Stimulated activated CD4-positive, alpha-beta T cell treated with anti-CD3 and anti-CD28 coated beads, Interleukin-1b, Interleukin-23, amount 100 ng/mL, for 48 hours (primary cell): Measurements from ENCODE around the gene PGAP2.
"Not testable (repeated sequence)": the region's sequence is repeated elsewhere in the genome, so short reads cannot be mapped to it uniquely, and the experiment has no call there.

Experiments used
- DNase-seq: peaks from one replicate; pipeline ENCODE4 v3.0.0-alpha.2; 2020

PGAP2 gene

DNA sequence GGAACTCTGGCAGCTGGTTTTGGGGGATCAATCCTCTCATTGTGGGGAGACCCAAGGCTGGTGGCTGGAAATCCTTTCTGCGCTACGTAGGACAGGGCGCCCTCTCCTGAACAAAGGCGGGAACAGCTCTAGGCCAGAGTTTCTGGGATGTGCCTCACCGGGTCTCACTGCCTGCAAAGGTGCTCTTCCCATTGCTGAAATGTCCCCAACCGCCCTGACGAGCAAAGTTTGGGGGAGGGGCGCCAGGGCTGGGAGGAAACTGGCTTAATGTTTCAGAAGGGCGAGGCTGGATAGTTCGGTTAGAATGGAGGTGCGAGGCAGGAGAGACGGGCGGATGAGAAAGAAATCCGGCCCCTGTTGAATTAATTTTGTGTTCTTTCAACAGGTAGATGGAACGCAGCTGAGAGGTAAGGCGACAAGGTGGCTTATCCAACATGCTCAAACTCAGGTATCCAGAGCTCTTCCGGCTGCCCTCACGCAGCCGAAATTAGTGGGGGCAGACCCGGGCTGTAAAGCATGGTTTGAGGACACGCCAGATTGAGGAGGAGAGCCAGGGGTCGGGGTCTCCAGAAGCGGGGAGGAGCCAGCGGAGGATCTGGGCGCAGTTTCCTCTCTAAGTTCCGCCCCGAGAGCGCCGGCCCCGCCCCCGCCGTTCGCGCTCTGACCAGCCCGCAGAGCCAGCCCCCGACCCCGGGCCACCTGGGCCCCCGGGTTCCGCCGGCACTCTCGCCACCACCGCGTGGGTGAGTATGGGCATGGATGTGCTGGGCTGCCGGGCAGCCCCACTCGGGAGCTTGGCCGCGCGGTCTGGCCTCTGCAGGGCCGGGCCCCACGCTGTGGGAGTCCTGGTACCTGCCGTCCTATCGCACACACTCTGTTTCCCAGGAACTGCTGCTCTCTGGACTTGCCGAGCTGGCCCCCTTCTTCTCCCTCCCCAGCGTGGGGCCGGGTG, at the start of gene PGAP2:
Gene PGAP2, plus strand, starts transcription at position 652 of the 952 bp plus-strand sequence. CDS start 2,700 bp downstream, outside the sequence.
- peak; percentile 60 for DNase-seq

DNA sequence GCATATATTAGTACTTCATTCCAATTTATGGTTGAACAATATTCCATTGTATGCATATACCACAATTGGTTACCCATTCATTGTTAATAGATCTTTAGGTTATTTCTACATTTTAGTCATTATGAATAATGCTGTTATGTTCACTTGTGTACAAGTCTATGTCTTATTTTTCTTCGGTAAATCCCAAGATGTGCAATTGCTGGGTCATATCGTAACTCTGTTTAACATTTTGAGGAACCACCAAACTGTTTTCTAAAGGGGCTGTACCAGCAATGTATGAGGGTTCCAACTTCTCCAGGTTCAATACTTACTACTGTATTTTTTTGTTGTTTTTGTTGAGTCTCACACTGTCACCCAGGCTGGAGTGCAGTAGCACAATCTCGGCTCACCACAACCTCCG, 44.1 kb upstream of the PGAP2 start:
- no peak for DNase-seq

DNA sequence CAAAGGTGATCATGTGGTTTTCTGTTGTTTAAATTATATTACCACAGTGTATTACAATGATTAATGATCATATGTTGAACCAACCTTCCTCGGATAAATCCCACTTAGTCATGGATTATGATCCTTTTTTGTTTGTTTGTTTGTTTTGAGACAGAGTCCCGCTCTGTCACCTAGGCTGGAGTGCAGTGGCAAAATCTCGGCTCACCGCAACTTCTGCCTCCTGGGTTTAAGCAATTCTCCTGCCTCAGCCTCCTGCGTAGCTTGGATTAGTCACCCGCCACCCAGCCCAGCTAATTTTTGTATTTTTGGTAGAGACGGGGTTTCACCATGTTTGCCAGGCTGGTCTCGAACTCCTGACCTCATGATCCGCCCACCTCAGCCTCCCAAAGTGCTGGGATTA, 41.5 kb upstream of the PGAP2 start:
- DNase-seq = not testable (repeated sequence)

DNA sequence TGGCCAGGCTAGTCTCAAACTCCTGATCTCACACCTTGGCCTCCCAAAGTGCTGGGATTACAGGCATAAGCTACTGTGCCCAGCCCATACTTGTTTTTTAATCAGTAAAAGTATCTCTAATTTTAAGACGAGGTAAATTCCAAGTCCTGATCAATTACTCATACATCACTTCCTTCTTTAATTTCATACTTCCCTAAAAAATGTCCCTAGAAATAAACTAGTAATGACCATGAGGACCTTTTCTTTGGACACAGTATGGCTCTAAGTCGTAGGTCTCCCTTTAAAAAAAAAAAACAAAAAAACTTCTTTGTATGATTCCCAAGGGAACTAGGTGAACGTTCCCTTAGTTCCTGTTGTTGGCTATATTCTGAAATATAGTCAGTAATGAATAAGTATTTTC, 40.8 kb upstream of the PGAP2 start:
- no peak for DNase-seq

DNA sequence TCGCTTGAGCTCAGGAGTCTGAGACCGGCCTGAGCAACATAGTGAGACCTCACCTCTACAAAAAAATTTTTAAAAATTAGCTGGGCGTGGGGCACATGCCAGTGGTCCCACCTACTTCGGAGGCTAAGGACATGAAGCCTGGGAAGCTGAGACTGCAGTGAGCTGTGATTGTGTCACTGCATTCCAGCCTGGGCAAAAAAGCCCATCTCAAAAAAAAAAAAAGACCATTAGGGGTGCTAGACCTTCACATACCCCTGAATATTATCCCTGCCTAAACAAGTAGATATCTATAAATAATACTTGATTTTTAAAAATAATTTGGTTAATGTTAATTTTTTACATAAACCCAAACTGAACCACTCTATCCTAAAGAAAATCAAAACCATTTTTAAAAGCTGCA, 35.2 kb upstream of the PGAP2 start:
- no peak for DNase-seq

DNA sequence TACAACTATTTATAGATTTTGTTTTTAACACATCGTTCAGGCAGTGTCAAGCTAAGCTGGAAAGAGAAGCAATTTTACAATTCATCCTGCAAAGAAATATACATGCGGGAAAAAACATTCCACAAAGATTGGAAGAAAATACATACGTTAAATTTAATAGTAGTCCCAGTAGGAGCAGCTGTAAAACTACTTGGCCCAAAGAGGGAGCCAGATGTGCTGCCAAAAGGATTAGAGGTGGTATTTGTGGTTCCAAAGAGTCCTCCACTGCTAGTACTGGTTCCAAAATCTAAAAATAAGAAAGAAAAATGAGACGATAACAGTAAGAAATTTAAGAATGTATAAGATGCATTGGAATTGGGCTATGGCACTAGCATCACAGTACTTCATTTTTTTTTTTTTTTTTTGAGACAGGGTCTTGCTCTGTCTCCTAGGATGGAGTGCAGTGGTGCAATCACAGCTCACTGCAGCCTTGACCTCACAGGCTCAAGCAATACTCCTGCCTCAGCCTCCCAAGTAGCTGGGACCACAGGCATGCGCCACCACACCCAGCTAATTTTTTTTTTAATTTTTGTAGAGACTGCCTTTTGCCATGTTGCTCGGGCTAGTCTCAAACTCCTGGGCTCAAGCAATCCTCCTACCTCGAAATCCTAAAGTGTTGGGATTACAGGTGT, 32.5 kb upstream of the PGAP2 start:
- no peak for DNase-seq

DNA sequence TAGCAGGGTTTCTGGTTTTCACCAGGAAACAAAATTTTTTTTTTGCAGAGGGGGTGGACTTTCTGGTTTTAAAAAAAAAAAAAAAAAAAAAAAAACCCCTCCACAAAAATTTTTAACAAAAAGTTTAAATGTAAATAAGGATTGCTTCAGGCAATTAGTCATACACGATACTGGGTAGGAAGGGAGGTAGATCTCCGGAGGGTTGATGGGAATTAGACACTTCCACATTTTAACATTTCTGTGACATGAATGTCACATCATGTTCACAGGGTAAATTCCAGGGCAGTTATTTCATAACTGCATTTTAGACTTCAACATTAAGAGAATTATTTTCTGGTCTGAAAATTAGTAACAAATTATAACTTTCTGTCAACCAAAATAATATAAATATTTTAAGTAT, 26.9 kb upstream of the PGAP2 start:
- DNase-seq = no peak

DNA sequence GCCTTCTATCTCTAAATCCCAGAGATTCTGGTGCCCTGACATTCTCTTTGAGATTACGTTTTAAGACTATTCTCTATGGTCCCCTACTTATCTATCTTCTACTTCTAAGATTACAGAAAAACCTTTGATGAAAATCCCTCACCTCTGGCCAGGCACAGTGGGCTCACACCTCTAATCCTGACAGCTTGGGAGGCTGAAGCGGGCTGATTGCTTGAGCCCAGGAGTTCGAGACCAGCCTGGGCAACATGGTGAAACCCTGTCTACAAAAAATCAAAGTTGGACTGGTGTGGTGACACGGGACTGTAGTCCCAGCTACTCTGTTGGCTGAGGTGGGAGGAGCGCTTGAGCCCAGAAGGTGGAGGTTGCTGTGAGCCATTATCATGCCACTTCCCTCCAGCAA, 25.4 kb upstream of the PGAP2 start:
- no peak for DNase-seq

DNA sequence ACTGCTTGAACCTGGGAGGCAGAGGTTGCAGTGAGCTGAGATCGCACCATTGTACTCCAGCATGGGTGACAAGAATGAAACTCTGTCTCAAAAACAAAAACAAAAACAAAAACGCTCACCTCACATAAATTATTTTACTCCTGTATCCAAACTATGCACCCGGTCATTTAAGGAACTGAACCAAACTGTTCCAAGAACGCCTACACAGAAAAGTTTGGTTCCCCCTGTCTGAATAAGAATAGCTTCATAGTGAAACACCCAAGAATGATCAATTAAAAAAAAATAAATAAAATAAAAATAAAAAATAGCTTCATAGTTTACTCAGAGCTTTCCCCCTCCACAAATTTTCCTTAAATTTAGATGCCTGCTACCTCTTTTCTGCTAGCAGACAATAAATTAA, 24.7 kb upstream of the PGAP2 start:
- DNase-seq = no peak

DNA sequence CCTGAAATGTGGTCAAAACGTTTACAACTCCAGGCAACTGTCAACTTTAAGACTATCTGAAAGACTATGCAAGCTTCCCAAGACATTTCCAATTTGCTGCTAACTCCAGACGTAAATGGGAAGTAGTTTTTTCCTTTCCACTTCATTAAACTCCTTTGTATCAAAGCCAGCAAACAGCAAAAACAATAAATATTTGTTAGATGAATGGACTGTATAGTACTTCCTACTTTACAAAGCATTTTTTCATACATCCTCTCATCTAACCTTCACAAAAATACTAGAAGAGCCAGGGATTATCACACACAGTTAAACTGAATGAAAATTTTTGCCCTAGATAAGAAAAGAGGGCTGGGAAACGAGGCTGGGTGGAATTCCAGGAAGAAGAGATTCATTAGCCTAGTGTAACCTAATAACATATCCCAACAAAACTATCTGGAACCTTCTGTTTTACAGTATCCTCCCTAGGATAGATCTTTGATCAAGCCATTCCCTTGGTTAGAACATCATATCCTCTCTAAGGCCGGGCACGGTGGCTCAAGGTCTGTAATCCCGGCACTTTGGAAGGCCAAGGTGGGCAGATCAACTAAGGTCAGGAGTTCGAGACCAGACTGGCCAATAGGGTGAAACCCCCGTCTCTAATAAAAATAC, 21.5 kb upstream of the PGAP2 start:
- DNase-seq = no peak

DNA sequence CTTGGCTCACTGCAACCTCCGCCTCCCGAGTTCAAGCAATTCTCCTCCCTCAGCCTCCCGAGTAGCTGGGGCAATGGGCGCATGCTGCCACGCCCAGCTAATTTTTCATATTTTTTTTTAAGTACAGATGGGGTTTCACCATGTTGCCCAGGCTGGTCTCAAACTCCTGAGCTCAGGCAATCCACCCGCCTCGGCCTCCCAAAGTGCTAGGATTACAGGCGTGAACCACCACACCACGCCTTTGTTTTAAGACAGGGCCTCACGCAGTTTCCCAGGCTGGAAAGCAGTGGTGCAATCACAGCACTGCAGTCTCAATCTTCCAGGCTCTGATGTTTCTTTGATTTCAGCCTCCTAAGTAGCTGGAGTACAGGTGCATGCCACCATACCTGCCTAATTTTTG, 14.0 kb upstream of the PGAP2 start:
- DNase-seq = not testable (repeated sequence)

DNA sequence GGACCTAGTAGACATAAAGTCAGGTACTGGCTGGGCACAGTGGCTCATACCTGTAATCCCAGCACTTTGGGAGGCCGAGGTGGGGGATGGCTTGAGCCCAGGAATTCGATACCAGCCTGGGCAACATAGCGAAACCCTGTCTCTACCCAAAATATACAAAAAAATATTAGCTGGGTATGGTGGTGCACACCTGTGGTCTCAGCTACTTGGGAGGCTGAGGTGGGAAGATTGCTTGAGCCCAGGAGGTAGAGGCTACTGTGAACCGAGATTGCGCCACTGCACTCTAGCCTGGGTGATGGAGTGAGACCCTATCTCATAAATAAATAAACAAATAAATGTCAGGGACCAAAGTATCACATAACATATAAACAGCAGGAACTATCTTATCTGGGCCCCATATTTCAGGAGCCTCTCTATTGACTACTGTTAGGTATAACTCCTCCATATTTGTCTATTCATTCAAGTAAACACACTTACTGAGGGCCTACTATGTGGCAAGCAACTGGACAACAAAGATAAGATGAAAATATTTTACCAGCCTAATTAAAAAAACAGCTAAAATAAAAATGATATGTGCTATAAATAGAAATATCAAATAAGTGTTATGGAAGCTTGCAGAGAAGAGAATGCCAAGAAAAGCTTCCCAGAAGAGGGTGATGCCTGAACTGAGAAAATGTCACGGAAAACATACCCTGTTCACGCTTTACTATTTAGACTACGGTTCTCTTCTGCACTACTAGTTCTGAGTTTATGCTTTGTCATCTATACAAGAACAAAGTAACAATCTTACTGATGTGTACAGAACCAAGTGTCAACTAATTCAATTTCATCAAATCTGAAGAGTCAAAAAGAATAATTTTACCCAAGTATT, 13.0 kb upstream of the PGAP2 start:
- no peak for DNase-seq

DNA sequence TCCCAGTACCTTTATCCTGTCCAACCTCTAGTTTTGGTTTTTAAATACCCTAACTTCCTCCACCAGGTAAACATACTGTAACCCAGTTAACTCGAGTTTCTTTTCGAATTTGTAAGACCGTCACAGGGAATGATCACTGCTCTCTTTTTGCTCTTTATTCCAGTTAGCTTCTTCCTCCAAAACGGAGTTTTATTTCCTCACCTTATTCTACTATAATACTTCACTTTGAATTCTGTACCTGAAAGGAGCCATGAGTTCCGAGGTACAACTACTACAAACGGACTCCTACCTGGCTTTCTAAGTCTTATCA, 12.4 kb upstream of the PGAP2 start:
- DNase-seq = no peak

DNA sequence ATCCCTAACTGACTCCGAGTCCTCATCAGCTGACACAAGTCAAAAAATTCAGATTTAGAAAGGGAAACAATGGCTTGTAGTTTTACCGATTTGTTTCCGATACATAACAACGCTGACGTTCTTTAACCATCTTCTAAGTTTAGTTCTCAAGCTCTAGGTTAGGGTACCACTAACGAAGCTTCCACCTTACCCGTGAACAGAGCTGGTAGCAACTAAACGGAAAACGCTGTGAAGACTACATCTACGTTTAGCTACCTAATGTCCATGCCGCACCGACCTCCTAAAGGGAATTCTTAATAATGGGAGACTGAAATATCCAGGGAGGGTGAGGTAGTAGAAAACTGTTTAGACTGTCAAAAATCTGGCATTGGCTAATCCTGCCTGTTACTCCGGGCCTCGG, 12.0 kb upstream of the PGAP2 start:
- DNase-seq = no peak

DNA sequence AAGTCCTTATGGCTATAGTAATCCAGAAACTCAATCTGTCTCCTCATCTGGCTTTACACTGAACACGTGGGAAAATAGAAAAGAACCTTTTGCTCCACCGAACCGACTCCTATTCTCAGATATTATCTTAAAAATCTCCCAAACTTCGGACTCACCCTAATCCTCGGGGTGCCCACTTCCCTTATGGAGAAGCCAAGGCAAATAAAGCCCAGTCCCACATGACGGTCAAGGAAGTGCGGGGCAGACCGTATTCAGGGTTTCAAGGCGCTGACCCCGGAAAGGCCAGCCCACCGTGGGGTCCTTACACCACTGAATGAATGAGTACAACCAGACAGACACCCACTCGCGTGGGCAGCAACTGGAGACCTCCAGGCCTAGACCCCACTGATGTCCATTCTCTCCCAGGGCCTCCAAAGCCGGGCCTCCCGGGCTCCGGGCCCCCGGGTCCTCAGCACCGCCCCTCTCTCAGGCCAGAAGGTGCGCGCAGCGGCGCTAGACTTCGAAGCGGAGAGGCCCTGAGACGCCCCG, 11.5 kb upstream of the PGAP2 start:
- DNase-seq = no peak

DNA sequence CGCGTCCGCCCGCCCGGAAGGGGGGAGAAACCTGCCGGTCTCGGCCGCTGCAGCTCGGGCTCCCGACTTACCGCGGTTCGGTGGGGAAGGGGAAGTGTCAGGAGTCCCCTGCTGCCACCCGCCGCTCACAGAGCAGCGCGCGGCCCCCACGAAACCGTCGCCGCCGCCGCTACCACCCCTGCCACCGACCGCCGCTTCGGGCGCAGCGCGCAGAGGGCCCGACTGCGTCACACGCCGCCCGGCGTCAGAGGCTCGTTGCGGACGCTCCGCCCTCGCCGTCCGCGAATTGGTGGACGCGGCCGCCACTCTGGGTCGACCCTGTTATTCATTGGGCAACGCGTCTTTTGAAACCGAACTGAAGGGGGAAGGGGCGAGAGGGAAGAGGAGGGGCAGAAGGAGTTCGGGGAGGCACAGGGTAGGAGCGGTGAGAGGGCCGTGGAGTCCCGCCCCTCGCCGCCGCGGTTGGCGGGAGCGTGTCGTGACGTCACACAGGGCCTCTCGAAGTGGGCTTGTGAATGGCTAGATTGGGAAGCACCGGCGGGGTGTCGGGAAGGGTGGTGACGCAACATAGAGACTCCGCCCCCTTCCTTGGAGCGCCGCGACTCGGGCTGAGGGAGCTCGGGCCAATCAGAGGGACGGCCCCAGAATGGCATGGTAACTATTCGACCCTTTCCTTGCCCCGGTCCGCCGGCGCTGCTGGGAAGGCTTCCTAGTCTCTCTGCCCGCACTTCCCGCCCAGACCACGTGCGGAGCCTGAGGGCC, 10.8 kb upstream of the PGAP2 start, which contains the start of gene NUP98:
Gene NUP98, minus strand, starts transcription at position 226 of the 762 bp plus-strand sequence. CDS start 15,437 bp downstream, outside the sequence.
- peak; percentile 100 for DNase-seq

DNA sequence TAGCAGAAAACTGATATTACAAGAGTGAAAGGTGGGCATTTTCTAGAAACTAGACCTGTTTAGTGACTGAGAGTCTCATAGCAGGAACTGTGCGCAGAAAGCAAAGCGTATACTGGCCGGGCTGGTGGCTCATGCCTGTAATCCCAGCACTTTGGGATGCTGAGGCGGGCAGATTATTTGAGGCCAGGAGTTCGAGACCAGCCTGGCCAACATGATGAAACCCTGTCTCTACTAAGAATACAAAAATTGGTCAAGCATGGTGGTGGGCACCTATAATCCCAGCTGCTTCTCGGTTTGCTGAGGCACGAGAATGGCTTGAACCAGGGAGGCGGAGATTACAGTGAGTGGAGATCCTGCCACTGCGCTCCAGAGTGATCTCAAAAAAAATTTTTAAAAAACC, 9.2 kb upstream of the PGAP2 start:
- DNase-seq = no peak

DNA sequence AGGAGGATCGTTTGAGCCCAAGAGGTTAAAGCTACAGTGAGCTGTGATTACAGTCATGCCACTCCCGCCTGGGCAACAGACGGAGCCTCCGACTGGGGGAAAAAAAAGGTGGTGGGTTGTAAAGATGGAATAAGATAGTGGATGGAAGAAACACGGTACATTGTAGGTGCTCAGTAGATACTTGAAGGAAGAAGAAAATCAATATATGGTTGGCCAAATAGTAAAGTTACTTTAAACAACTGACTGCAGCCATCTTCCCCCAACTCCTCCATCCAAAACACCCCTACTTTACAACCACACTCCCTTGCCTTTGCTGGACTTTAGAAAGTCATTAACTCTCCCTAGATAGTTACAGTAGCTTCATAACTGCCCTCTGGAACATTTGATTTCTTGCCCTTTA, 8.5 kb upstream of the PGAP2 start:
- no peak for DNase-seq

DNA sequence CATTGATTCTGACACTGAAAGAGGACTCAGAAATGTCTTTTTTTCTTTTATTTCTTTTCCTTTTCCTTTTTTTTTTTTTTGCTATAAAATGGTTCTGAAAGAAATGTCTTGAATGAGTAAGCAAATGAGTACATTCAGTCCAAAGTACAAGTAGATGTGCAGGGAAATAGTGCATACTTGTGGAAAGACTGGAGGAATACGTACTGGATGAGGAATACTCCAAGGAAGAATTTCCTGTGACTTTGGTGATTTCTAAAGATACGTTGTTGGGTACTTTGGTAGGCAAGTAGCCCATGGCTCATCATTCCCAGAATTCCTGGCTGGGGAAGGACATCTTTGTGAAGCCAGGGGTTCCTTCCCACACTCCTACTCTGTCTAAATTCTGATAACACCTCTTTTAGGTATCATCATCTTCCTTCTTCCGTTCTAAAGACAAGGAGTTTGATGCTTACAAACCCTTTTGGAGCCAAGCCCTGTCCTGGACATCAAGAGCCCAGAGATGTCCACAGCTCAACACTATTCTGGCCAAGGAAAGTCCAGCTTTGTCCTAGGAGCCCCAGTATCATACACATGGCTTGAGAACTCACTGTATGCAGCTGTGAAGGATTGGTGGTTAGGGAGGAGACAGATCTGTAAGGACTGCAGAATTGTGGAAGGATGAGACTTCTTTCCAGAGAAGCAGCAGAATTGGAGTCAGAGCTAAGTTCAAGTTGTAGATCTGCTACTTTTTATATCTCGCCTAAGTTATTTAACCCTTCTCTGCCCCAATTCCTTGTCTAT, 6.2 kb upstream of the PGAP2 start:
- DNase-seq = no peak

DNA sequence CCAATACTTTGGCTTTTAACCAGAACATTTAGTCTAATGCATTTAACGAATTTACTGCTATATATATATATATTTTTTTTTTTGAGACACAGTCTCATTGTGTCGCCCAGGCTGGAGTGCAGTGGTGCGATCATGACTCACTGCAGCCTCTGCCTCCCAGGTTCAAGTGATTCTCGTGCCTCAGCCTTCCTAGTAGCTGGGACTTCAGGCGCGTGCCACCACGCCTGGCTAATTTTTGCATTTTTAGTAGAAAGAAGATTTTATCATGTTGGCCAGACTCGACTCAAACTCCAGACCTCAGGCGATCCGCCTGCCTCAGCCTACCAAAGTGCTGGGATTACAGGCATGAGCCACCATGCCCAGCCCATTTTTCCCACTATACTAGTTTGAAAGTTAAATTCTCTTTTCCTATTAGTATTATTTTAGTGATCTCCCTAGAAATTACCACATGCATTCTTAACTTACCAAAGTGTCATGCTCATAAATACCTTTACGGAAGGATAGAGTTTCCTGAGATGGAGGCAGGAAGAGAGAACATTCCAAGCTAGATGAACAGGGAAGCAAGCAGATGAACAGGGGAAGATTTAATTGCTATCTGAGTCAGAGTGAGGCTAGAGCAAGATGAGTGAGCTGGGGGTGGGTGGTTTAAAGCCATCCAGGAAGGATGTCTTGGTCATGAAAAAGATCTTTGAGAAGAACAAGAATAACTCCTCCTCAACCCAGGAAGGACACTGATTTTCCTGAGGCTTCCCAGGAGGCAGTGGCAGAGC, 4.4 kb upstream of the PGAP2 start:
- no peak for DNase-seq
